Heart left ventricle (tissue), 16 donors: ENCODE data around the gene MUC6. TPM values are rescaled to one million over a fixed set of nuclear protein-coding genes. Genes with fewer than 3 reads are reported as not detected.
A peak's percentile ranks its signal among the peaks of the same experiment; 100 is the strongest.

ENCODE experiments used
- ATAC-seq, 4 donors: fragments of 200-7000 bp; cut with Tn5 transposase; one replicate each; pipeline ENCODE4 v1.9.1; 2020 to 2022; ENCODE audit warnings: moderate library complexity in 4 of 4, mild to moderate bottlenecking in 3 of 4, moderate number of reproducible peaks in 1 of 4
- DNase-seq, 5 donors: peaks; one replicate each; pipeline ENCODE4 v3.0.0-alpha.2; 2020
- H3K27ac ChIP-seq, 12 donors: fragments of 200-600 bp; sonication (generic) in 4 of 12; one replicate each; pipeline versions ENCODE4 v1.5.0 to v1.8.0; 2016 to 2022; ENCODE audit warnings: mild to moderate bottlenecking in 2 of 12
- H3K27me3 ChIP-seq, 9 donors: fragments of 200-600 bp; sonication (generic) in 2 of 9; one replicate each; pipeline versions ENCODE4 v1.5.1 to v1.8.0; 2016 to 2022; ENCODE audit warnings: mild to moderate bottlenecking in 3 of 9
- H3K36me3 ChIP-seq, 9 donors: fragments of 200-600 bp; sonication (generic) in 2 of 9; one replicate each; pipeline versions ENCODE4 v1.5.0 to v1.8.0; 2018 to 2022; ENCODE audit warnings: mild to moderate bottlenecking in 2 of 9
- H3K4me1 ChIP-seq, 12 donors: fragments of 200-600 bp; sonication (generic) in 4 of 12; one replicate each; pipeline versions ENCODE4 v1.5.0 to v1.8.0; 2016 to 2022; ENCODE audit warnings: mild to moderate bottlenecking in 3 of 12
- H3K4me3 ChIP-seq, 12 donors: fragments of 200-600 bp; sonication (generic) in 4 of 12; one replicate each; pipeline versions ENCODE4 v1.5.0 to v1.8.0; 2017 to 2022; ENCODE audit warnings: mild to moderate bottlenecking in 9 of 12, moderate library complexity in 4 of 12
- H3K9me3 ChIP-seq, 12 donors: fragments of 200-600 bp; sonication (generic) in 4 of 12; one replicate each; pipeline versions ENCODE4 v1.5.0 to v1.8.0; 2016 to 2022; ENCODE audit warnings: mild to moderate bottlenecking in 1 of 12
- CTCF ChIP-seq, 12 donors: fragments of 200-600 bp; sonication (generic) in 4 of 12; IDR thresholded peaks; one replicate each; pipeline versions ENCODE4 v1.5.0 to v1.8.0; 2018 to 2022; ENCODE audit warnings: antibody characterized with exemption in 12 of 12, mild to moderate bottlenecking in 5 of 12
- POLR2A ChIP-seq, 2 donors: fragments of 450-650 bp; IDR thresholded peaks; one replicate each; pipeline ENCODE4 v1.6.1; 2017; ENCODE audit warnings: antibody characterized with exemption in 2 of 2, mild to moderate bottlenecking in 2 of 2, moderate library complexity in 2 of 2
- WGBS, 4 donors: extraction: QIAGEN DNeasy Blood & Tissue Kit in 2 of 4; methylation state at CpG; one replicate each; pipeline versions ENCODE4 v1.1.5 to v1.1.7; 2013 to 2018; 5-methylcytosine and 5-hydroxymethylcytosine counted together
- intact Hi-C, 10 donors: fragments of 100-400 bp; cut with DNase I; formaldehyde crosslinking; loops; one replicate each; pipeline versions ENCODE4 v1.11.1 to v1.14.2; 2022
- polyA plus RNA-seq, 2 donors: library from polyadenylated mRNA; stranded (reverse); fragments of 200-250 nt; gene quantifications; one replicate each; pipeline ENCODE4 v1.2.3, GENCODE V29; 2013
- total RNA-seq, 9 donors: library from RNA; depleted of rRNA in 2 of 9; stranded (reverse); fragments of >200 nt in 2 of 9; fragmentation: NEBNext Ultra II Directional in 3 of 9; extraction: Animal tissue kit (Norgen Biotek cat#: 25700) in 3 of 9; gene quantifications; one replicate each; pipeline versions ENCODE4 v1.1.0 to v1.2.4, GENCODE V29; 2016 to 2023
- donor health status: ischemic (EF 13 %, LVEDD 7.1; RV severe dilation, severe dysfunction).
- donor health status: healthy with polysubstance abuse.
- donor health status: DM: no; HTN: yes; CAD: no.
- donor health status: DM: no; HTN: no; CAD: no.
- donor health status: ischemic (EF 25% LVEDD 6.9; RV normal size, moderate dysfunction).
- donor health status: ischemic (EF 25% LVEDD 5.7; RV mildly dilated, moderate dysfunction).
- donor health status: healthy.
- donor health status: DM: yes; HTN: yes; CAD: no.
- donor health status: ischemic (EF 35%, LVEDD 5.7; RV mildly dilated, moderate dysfunction).
- donor health status: nonischemic (EF 11% LVEDD 7.7; RV severe dilation, severe dysfunction).
- donor health status: DM: yes; HTN: yes; CAD: no.
- donor health status: PGD.
- donor health status: ischemic (EF 29% LVEDD 5.4; RV normal size, mild dysfunction).
- donor health status: nonischemic (EF 23%, LVEDD 6.1; RV moderate dilation, normal function).

The MUC6 gene
- total and polyA plus RNA-seq, 11 donors, result 0.04 to 0.06 TPM; not detected in 9

- 26 to 43% (median 37%) methylated on average over 3 of the region's 3 CpGs for WGBS, 4 donors
- H3K27me3 ChIP-seq, result no peaks in the 10 kb centered on the region
- peaks cover 0 to 9% (median 5%) of the 10 kb centered on the region in 12 donors for H3K4me1 ChIP-seq
- DNase-seq (no peak), ATAC-seq (peak in 1 of 4 donors; percentile 58)
- no peak overlapping the region for H3K4me3 ChIP-seq
- intact Hi-C loops, result no loop called here
- peaks cover 0 to 14% (median 2%) of the 10 kb centered on the region in 12 donors for H3K9me3 ChIP-seq
- H3K27ac ChIP-seq, result no peak overlapping the region
- H3K36me3 ChIP-seq, result no peaks in the 10 kb centered on the region
- no peak for TF ChIP-seq POLR2A (IDR thresholded peaks at IDR 0.05)
- TF ChIP-seq CTCF (IDR thresholded peaks at IDR 0.05), result no peak
Observed at GRCh38 chr11:1064167-1064566, 27.6 kb upstream of the MUC6 start.

GRCh38 chr11:1062075-1062820 is 25.7 kb upstream of the MUC6 start:
- no peak overlapping the region for H3K4me3 ChIP-seq
- H3K27me3 ChIP-seq, result peaks cover 0 to 4% (median 0%) of the 10 kb centered on the region in 9 donors
- DNase-seq (no peak), ATAC-seq (no peak)
- intact Hi-C loops, result no loop called here
- H3K36me3 ChIP-seq, result no peaks in the 10 kb centered on the region
- 70 to 87% (median 77%) methylated on average over 9 of the region's 9 CpGs for WGBS, 4 donors
- TF ChIP-seq POLR2A (IDR thresholded peaks at IDR 0.05), result no peak
- no peak for TF ChIP-seq CTCF (IDR thresholded peaks at IDR 0.05)
- peaks cover 0 to 14% (median 2%) of the 10 kb centered on the region in 12 donors for H3K9me3 ChIP-seq
- H3K27ac ChIP-seq, result no peak overlapping the region
- peaks cover 0 to 9% (median 5%) of the 10 kb centered on the region in 12 donors for H3K4me1 ChIP-seq

GRCh38 chr11:1060852-1061616 is 24.5 kb upstream of the MUC6 start:
- peak in 1 of 5 donors; percentile 24 for DNase-seq
- TF ChIP-seq CTCF (IDR thresholded peaks at IDR 0.05), result no peak
- no peak for TF ChIP-seq POLR2A (IDR thresholded peaks at IDR 0.05)
- Histone ChIP-seq H3K27me3 (peaks cover 0 to 4% (median 0%) of the 10 kb centered on the region in 9 donors), H3K9me3 (peaks cover 0 to 14% (median 2%) of the 10 kb centered on the region in 12 donors), H3K4me3 (no peak overlapping the region), H3K27ac (no peak overlapping the region), H3K4me1 (peaks cover 0 to 9% (median 5%) of the 10 kb centered on the region in 12 donors), H3K36me3 (no peaks in the 10 kb centered on the region)
- ATAC-seq, result peak in 3 of 4 donors; percentile 57 to 85 (median 63)
- intact Hi-C loops, result no loop called here
- WGBS, 4 donors, result 66 to 72% (median 69%) methylated on average over 18 of the region's 18 CpGs

- WGBS, 4 donors, result 83 to 89% (median 88%) methylated on average over 16 of the region's 16 CpGs
- H3K9me3 ChIP-seq, result peaks cover 0 to 14% (median 2%) of the 10 kb centered on the region in 12 donors
- ATAC-seq (no peak), DNase-seq (peak in 2 of 5 donors; percentile 14 to 32)
- H3K27ac ChIP-seq, result no peak overlapping the region
- H3K4me1 ChIP-seq, result peaks cover 0 to 9% (median 5%) of the 10 kb centered on the region in 12 donors
- intact Hi-C loops, result no loop called here
- no peaks in the 10 kb centered on the region for H3K36me3 ChIP-seq
- no peak for TF ChIP-seq CTCF (IDR thresholded peaks at IDR 0.05)
- no peak for TF ChIP-seq POLR2A (IDR thresholded peaks at IDR 0.05)
- no peak overlapping the region for H3K4me3 ChIP-seq
- peaks cover 0 to 10% (median 0%) of the 10 kb centered on the region in 9 donors for H3K27me3 ChIP-seq
Observed at GRCh38 chr11:1060410-1060809, 23.9 kb upstream of the MUC6 start.
